HG03521 (cell line): ENCODE measurements around the gene SNCAIP.

Experiments
- ATAC-seq: cut with Tn5 transposase; IDR thresholded peaks from one replicate; pipeline ENCODE4 v1.9.1; 2021; ENCODE audit warnings: mild to moderate bottlenecking, moderate library complexity; ENCODE audit not compliant: unreplicated experiment

Gene SNCAIP

GRCh38 chr5:122492675-122493074 lies 180.6 kb downstream of the SNCAIP start:
- no peak for ATAC-seq

- ATAC-seq: no peak
Observed at GRCh38 chr5:122493091-122494021, 181.3 kb downstream of the SNCAIP start.

GRCh38 chr5:122494109-122494508 lies 182.1 kb downstream of the SNCAIP start:
- no peak for ATAC-seq

- ATAC-seq: no peak
Observed at GRCh38 chr5:122498163-122498562, 186.1 kb downstream of the SNCAIP start.

- no peak for ATAC-seq
Observed at GRCh38 chr5:122499585-122499984, 187.5 kb downstream of the SNCAIP start.

GRCh38 chr5:122500245-122501088 lies 188.4 kb downstream of the SNCAIP start:
- ATAC-seq: no peak

GRCh38 chr5:122501089-122501435 lies 189.0 kb downstream of the SNCAIP start:
- no peak for ATAC-seq

GRCh38 chr5:122507045-122507444 lies 195.0 kb downstream of the SNCAIP start:
- ATAC-seq: no peak

GRCh38 chr5:122507581-122507980 lies 195.5 kb downstream of the SNCAIP start:
- ATAC-seq: no peak

GRCh38 chr5:122508623-122509022 lies 196.6 kb downstream of the SNCAIP start:
- ATAC-seq: no peak
